GM19463 (cell line): Measurements from ENCODE around the gene ZFYVE19.

ENCODE experiments used
- ATAC-seq: cut with Tn5 transposase; IDR thresholded peaks from one replicate; pipeline ENCODE4 v1.9.1; 2021; ENCODE audit warnings: mild to moderate bottlenecking, moderate library complexity; ENCODE audit not compliant: unreplicated experiment

The ZFYVE19 gene

DNA sequence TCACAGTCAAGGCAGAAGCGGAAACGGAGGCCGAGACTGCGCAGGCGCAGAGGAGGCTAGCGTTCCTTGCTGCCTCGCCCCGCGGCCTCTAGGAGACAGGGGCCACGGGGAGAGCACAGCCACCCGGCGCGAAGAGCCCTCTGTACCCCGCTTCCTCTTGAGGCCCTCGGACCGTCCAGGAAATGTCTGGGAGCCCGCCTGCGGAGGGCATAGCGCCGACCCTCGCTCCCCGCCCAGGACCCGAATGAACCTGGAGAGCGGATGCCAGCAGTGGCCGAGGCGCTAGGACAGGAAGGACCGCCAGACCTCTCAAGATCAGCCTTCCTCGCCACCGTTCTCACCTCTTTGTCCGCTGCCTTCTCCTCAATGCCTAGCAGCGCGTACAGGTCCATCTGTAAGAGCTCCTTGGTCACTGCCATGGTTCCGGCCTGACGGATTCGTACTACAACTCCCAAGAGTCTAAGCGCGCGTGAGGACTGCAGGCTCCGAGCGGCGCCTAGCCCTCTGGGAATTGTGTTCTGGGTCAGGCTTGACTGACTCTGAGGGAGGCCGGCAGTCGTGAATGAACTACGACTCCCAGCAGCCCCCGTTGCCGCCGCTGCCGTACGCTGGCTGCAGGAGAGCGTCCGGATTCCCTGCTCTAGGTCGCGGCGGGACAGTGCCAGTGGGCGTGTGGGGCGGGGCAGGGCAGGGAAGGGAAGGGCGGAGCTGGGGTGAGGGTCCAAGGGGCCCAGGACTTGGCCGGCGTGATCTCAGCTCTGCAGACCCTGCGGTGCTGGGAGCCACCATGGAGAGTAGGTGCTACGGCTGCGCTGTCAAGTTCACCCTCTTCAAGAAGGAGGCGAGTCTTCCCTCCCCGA is at the start of gene ZFYVE19, which contains the start of gene DNAJC17:
Gene ZFYVE19 (plus strand): TSS at position 62 of the 860 bp plus-strand sequence. CDS start 501 bp downstream, at position 563.
Gene DNAJC17 (minus strand): TSS at position 446 of the 860 bp plus-strand sequence. CDS start 27 bp downstream, at position 419.
- peak; percentile 94 for ATAC-seq

GRCh38 chr15:40759961-40760360 is 46.9 kb upstream of the ZFYVE19 start:
- no peak for ATAC-seq

DNA sequence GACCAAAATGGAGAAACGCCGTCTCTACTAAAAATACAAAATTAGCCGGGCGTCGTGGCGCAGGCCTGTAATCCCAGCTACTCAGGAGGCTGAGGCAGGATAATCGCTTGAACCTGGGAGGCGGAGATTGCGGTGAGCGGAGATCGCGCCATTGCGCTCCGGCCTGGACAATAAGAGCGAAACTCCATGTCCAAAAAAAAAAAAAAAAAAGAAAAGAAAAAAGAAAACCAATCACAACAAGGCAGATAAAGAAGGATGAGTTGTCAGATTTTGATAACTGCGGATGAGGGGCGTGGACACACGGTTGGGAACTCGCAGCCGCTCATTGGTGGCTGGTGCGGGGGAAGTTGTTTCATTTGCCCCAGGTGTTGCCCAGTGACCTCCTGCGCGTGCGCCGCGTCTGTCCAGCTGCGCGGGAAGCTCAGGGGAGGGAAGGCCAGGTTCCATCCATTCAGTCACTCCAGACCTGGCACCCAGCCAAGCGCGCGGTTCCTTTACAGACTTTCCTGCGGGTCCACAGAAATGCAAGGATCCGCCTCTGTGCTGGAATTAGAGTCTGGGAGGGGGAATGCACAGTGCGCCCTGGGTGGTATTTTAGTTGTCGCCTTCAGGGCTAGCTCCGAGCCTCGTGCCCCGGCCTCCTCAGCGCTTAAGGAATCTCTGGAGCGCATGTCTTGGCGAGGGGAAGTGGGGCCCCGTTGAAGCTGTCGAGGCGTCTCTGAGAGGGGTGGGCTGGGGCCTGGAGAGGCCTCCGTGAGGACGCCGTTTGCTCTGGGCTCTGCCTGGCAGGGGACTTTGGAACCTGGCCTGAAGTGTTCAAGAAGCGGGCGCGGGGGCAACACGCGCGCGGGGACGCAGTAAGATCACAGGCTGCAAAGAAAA is 43.7 kb upstream of the ZFYVE19 start:
- no peak for ATAC-seq

DNA sequence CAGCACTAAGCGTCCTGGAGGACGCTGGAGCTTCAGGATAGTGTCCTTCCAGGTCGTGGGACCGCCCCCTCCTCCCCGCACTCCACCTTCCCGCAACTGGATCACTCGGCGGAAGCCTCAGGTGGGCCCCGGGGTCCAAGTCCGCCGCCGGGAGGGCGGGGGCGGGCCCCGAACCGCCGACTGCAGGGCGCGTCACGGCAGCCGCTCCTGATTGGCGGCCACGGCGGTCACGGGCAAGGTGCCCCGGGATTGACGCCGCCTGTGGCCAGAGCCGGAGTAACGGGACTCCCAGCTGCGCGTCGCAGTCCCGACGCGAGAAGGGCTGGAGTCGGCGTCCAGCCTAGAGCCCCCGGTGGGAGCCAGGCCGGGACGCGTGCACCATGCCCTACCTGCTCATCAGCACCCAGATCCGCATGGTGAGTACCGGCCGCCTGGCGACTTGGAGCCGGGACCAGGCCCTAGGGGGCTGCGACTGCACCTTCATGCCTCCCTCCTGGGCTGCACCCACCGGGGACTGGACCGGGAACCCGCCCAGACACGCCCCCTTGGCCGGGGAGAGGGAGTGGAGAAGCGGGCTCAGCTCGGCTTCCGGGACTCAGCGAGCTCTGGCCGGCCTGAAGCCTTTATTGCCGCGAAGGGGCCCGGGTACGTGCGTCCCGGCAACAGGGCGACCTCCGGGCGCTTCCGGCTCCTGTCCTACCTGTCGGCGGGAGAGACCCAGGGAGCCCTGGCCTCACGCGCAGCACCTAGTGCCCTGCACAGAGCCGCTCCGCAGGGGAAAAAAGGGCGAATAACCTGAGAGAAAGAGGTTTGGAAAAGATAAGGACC is 42.9 kb upstream of the ZFYVE19 start, which contains the start of gene GCHFR:
Gene GCHFR (plus strand): TSS at position 268 of the 828 bp plus-strand sequence. CDS start 113 bp downstream, at position 381.
- ATAC-seq = peak; percentile 48

- no peak for ATAC-seq
Measured at GRCh38 chr15:40764629-40765103, 42.2 kb upstream of the ZFYVE19 start.

GRCh38 chr15:40766194-40766815 is 40.6 kb upstream of the ZFYVE19 start:
- ATAC-seq = no peak

GRCh38 chr15:40766906-40767837 is 39.7 kb upstream of the ZFYVE19 start:
- ATAC-seq = no peak

GRCh38 chr15:40767838-40768500 is 38.9 kb upstream of the ZFYVE19 start:
- ATAC-seq = no peak

- no peak for ATAC-seq
Measured at GRCh38 chr15:40768521-40769273, 38.2 kb upstream of the ZFYVE19 start.

DNA sequence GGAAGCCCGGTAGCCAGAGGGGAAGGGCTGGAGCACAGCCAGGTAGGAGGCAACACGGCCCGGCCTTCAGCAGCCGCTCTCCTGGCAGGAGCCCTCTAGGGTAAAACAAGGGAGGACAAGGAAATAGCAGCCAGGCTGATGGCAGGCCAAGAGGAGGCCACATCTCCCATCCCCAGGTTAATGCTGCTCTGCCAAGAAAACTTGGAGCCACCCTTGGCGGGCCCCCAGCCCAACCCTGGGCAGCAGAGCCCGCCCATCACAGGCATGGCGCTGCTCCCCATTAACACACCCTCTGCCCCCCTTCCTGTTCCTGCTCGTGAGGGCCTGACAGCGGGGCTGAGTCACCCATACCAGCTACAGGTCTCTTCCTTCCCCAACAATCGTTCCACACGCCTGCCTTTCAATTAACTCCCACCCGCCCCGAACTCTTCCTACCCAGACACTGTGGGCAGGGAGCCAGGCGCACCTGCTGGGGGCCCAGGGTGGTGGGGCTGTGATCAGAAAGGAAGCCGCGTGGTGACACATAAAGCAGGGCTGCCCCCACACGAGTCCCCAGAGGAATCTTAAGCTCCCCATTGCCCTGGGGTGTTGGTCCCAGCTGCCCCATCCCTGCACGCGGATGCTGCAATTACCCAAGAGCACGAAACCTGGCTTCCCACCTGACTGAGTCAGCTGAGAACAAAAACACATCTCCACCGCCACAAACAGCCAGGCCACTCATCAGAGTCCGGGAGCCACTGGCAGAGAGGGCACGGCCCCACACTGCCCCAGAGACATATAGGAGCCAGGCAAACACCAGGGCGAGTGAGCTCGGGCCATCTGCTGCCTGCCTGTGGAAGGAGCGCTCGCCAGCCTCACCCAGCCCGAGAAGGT is 37.4 kb upstream of the ZFYVE19 start, which contains the start of gene C15orf62:
Gene C15orf62 (plus strand): TSS at position 707 of the 873 bp plus-strand sequence. CDS start 516 bp downstream, outside the sequence.
- peak; percentile 52 for ATAC-seq

- no peak for ATAC-seq
Measured at GRCh38 chr15:40770147-40770721, 36.7 kb upstream of the ZFYVE19 start.

DNA sequence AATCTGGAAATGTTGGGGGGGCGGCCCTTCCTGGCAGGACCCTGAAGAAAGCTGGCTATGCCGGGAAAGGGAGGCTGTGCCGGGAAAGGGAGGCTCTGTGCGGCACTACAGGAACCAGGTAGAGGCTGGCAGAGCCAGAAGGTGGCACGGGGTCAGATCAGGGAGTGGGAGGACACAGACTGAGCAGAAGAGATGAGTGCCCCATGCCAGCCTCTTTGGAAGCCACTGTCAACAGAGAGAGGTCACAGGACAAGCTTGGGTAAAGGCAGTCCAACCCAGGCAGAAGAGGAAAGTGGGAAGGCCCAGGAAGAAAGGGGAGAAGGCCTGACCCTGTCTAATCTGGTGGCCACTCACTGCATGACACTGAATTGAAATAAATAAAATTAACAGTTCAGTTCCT is 35.6 kb upstream of the ZFYVE19 start:
- ATAC-seq = no peak

- ATAC-seq = no peak
Measured at GRCh38 chr15:40772014-40772413, 34.9 kb upstream of the ZFYVE19 start.

GRCh38 chr15:40773496-40773895 is 33.4 kb upstream of the ZFYVE19 start:
- no peak for ATAC-seq

DNA sequence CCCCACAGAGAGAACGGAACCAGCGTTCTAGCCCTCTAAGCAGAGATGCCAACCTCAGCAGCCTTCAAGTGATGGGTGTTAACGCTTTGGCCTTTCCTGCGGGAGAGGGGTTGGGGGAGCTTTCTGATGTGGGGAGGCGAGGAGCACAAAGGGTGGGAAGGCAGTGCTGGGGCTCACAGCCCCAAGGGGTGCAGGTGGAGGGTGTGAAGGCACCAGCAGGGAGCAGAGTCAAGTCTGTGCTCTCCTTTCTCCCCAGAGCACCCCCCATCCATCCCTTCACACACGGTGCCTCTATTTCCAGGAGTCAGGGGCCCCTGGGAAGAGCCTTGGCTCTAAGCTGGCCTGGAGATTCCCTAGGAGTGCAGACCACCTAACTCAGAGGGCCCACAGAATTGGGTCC is 33.0 kb upstream of the ZFYVE19 start:
- no peak for ATAC-seq

DNA sequence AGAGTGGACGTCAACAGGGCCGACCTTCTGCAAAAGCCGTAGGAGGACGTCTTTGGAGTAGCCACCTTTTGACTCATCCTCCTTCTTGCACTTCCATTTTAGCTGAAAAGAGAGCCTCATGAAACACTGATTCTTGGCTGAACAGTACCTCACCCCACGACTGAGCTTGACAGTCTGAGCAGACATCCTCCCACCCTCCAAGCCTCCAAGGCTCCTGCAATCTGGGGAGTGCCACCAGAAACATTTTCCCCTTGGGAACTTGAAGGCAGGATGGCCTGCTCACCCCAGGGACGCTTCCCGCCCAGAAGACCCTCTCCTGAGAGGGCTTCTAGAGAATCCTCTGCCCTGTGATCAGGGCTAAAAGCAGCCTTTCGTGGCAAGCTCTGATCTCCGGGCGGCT is 31.9 kb upstream of the ZFYVE19 start:
- no peak for ATAC-seq
